Measurements from ENCODE around the gene CACFD1.

CACFD1 gene

GRCh38 chr9:133474853-133475252, 15.1 kb downstream of the CACFD1 start:
- Histone ChIP-seq H3K4me1 (ENCODE audit: control insufficient read depth, low read length) (peaks cover 24% of the 10 kb centered on the region), H3K27me3 (ENCODE audit: control insufficient read depth, low read length) (no peaks in the 10 kb centered on the region), H3K4me3 (ENCODE audit: low read length) (no peak overlapping the region), H3K79me2 (ENCODE audit: control insufficient read depth, low read length) (peaks cover 31% of the 10 kb centered on the region), H3K27ac (ENCODE audit: low read depth, low read length) (no peak overlapping the region), H3F3A (ENCODE audit: control insufficient read depth, insufficient read depth) (peaks cover 5% of the 10 kb centered on the region; the same call in 1 of the 2 replicates), H3K9me3 (ENCODE audit: control insufficient read depth, insufficient read depth, low read length) (no peaks in the 10 kb centered on the region), H3K4me2 (ENCODE audit: low read length) (no peak overlapping the region), H4K20me1 (ENCODE audit: control insufficient read depth, insufficient read depth, low read depth, low read length) (peaks cover 18% of the 10 kb centered on the region; the same call in 1 of the 2 replicates), H3K9me2 (replicated peaks; ENCODE audit: control insufficient read depth, low read length) (no peaks in the 10 kb centered on the region), H3K36me3 (ENCODE audit: control insufficient read depth, low read length) (peaks cover 71% of the 10 kb centered on the region)
- TF ChIP-seq EZH2phosphoT487 (IDR thresholded peaks at IDR 0.05; ENCODE audit: borderline replicate concordance, low read length) (no peak), CTCF (IDR thresholded peaks at IDR 0.05; ENCODE audit: low read depth, low read length, poor library complexity, severe bottlenecking) (no peak)

- H3K9me2 ChIP-seq (replicated peaks; ENCODE audit: control insufficient read depth, low read length), result no peaks in the 10 kb centered on the region
- peaks cover 8% of the 10 kb centered on the region; the same call in 1 of the 2 replicates for H3F3A ChIP-seq (ENCODE audit: control insufficient read depth, insufficient read depth)
- H4K20me1 ChIP-seq (ENCODE audit: control insufficient read depth, insufficient read depth, low read depth, low read length), result peaks cover 14% of the 10 kb centered on the region; the same call in 1 of the 2 replicates
- H3K79me2 ChIP-seq (ENCODE audit: control insufficient read depth, low read length), result peaks cover 31% of the 10 kb centered on the region
- TF ChIP-seq EZH2phosphoT487 (IDR thresholded peaks at IDR 0.05; ENCODE audit: borderline replicate concordance, low read length) (no peak), CTCF (IDR thresholded peaks at IDR 0.05; ENCODE audit: low read depth, low read length, poor library complexity, severe bottlenecking) (no peak)
- H3K36me3 ChIP-seq (ENCODE audit: control insufficient read depth, low read length), result peaks cover 71% of the 10 kb centered on the region
- peaks cover 26% of the 10 kb centered on the region for H3K4me1 ChIP-seq (ENCODE audit: control insufficient read depth, low read length)
- no peaks in the 10 kb centered on the region for H3K9me3 ChIP-seq (ENCODE audit: control insufficient read depth, insufficient read depth, low read length)
- no peak overlapping the region for H3K4me3 ChIP-seq (ENCODE audit: low read length)
- H3K27me3 ChIP-seq (ENCODE audit: control insufficient read depth, low read length), result no peaks in the 10 kb centered on the region
- H3K4me2 ChIP-seq (ENCODE audit: low read length), result no peak overlapping the region
- H3K27ac ChIP-seq (ENCODE audit: low read depth, low read length), result no peak overlapping the region
These were observed 15.7 kb downstream of the CACFD1 start for GRCh38 chr9:133475292-133476012.

- TF ChIP-seq CTCF (IDR thresholded peaks at IDR 0.05; ENCODE audit: low read depth, low read length, poor library complexity, severe bottlenecking) (no peak), EZH2phosphoT487 (IDR thresholded peaks at IDR 0.05; ENCODE audit: borderline replicate concordance, low read length) (no peak)
- no peaks in the 10 kb centered on the region for H3K27me3 ChIP-seq (ENCODE audit: control insufficient read depth, low read length)
- H4K20me1 ChIP-seq (ENCODE audit: control insufficient read depth, insufficient read depth, low read depth, low read length), result peaks cover 14% of the 10 kb centered on the region; the same call in 1 of the 2 replicates
- no peaks in the 10 kb centered on the region for H3K9me3 ChIP-seq (ENCODE audit: control insufficient read depth, insufficient read depth, low read length)
- H3F3A ChIP-seq (ENCODE audit: control insufficient read depth, insufficient read depth), result peaks cover 4% of the 10 kb centered on the region; the same call in 1 of the 2 replicates
- peaks cover 31% of the 10 kb centered on the region for H3K79me2 ChIP-seq (ENCODE audit: control insufficient read depth, low read length)
- peaks cover 26% of the 10 kb centered on the region for H3K4me1 ChIP-seq (ENCODE audit: control insufficient read depth, low read length)
- H3K4me2 ChIP-seq (ENCODE audit: low read length), result peak overlapping the region; percentile 97; the same call in 1 of the 2 replicates
- H3K27ac ChIP-seq (ENCODE audit: low read depth, low read length), result no peak overlapping the region
- H3K4me3 ChIP-seq (ENCODE audit: low read length), result peak overlapping the region; percentile 9; the same call in 1 of the 2 replicates
- H3K36me3 ChIP-seq (ENCODE audit: control insufficient read depth, low read length), result peaks cover 71% of the 10 kb centered on the region
- no peaks in the 10 kb centered on the region for H3K9me2 ChIP-seq (replicated peaks; ENCODE audit: control insufficient read depth, low read length)
These were observed 16.5 kb downstream of the CACFD1 start for GRCh38 chr9:133476036-133476931.

Measured in DOHH2 (cell line).